ENCODE measurements around the gene PNKP.

PNKP gene

GRCh38 chr19:49882643-49883042, 15.3 kb upstream of the PNKP start:
- H3K36me3 ChIP-seq: peaks cover 49% of the 10 kb centered on the region
- H3K27ac ChIP-seq: no peak overlapping the region

GRCh38 chr19:49881672-49882394, 14.5 kb upstream of the PNKP start:
- Histone ChIP-seq H3K27me3 (ENCODE audit: insufficient read depth, low read depth, severe bottlenecking) (no peaks in the 10 kb centered on the region), H3K27ac (no peak overlapping the region), H3K9me3 (ENCODE audit: severe bottlenecking) (no peaks in the 10 kb centered on the region), H3K36me3 (peaks cover 49% of the 10 kb centered on the region), H3K4me3 (ENCODE audit: low read depth, low read length) (no peak overlapping the region)
- peak; percentile 26 for DNase-seq
- no peak for TF ChIP-seq CTCF (IDR thresholded peaks at IDR 0.05; ENCODE audit: low read depth, low read length)

More at GRCh38 chr19:49882643-49883042, 15.3 kb upstream of the PNKP start:
- Histone ChIP-seq H3K9me3 (ENCODE audit: severe bottlenecking) (no peaks in the 10 kb centered on the region), H3K4me3 (ENCODE audit: low read depth, low read length) (no peak overlapping the region), H3K27me3 (ENCODE audit: insufficient read depth, low read depth, severe bottlenecking) (no peaks in the 10 kb centered on the region)
- DNase-seq: no peak
- no peak for TF ChIP-seq CTCF (IDR thresholded peaks at IDR 0.05; ENCODE audit: low read depth, low read length)

- H3K27ac ChIP-seq: no peak overlapping the region
- no peak overlapping the region for H3K4me3 ChIP-seq (ENCODE audit: low read depth, low read length)
- TF ChIP-seq CTCF (IDR thresholded peaks at IDR 0.05; ENCODE audit: low read depth, low read length): no peak
- peaks cover 49% of the 10 kb centered on the region for H3K36me3 ChIP-seq
- no peaks in the 10 kb centered on the region for H3K27me3 ChIP-seq (ENCODE audit: insufficient read depth, low read depth, severe bottlenecking)
- no peak for DNase-seq
- H3K9me3 ChIP-seq (ENCODE audit: severe bottlenecking): no peaks in the 10 kb centered on the region
These were observed 13.8 kb upstream of the PNKP start for GRCh38 chr19:49881186-49881585.

GRCh38 chr19:49880162-49880869, 12.9 kb upstream of the PNKP start:
- H3K9me3 ChIP-seq (ENCODE audit: severe bottlenecking): no peaks in the 10 kb centered on the region
- H3K36me3 ChIP-seq: peaks cover 49% of the 10 kb centered on the region
- H3K27ac ChIP-seq: no peak overlapping the region
- TF ChIP-seq CTCF (IDR thresholded peaks at IDR 0.05; ENCODE audit: low read depth, low read length): no peak
- no peak overlapping the region for H3K4me3 ChIP-seq (ENCODE audit: low read depth, low read length)
- no peaks in the 10 kb centered on the region for H3K27me3 ChIP-seq (ENCODE audit: insufficient read depth, low read depth, severe bottlenecking)
- DNase-seq: no peak

- Histone ChIP-seq H3K9me3 (ENCODE audit: severe bottlenecking) (no peaks in the 10 kb centered on the region), H3K36me3 (peaks cover 47% of the 10 kb centered on the region), H3K27ac (no peak overlapping the region), H3K4me3 (ENCODE audit: low read depth, low read length) (no peak overlapping the region), H3K27me3 (ENCODE audit: insufficient read depth, low read depth, severe bottlenecking) (no peaks in the 10 kb centered on the region)
- no peak for DNase-seq
- no peak for TF ChIP-seq CTCF (IDR thresholded peaks at IDR 0.05; ENCODE audit: low read depth, low read length)
These were observed 12.0 kb upstream of the PNKP start for GRCh38 chr19:49879243-49879963.

Data from WERI-Rb-1 (cell line).